HPDE6-E6E7 (cell line): ENCODE results near the gene LRP1B.
"Not testable (repeated sequence)": the region's sequence is repeated elsewhere in the genome, so short reads cannot be mapped to it uniquely, and the experiment has no call there.

ENCODE experiments used
- DNase-seq: peaks from one replicate; pipeline ENCODE4 v3.0.0; 2011; ENCODE audit warnings: missing footprints; ENCODE audit errors: extremely low spot score

Gene LRP1B

DNA sequence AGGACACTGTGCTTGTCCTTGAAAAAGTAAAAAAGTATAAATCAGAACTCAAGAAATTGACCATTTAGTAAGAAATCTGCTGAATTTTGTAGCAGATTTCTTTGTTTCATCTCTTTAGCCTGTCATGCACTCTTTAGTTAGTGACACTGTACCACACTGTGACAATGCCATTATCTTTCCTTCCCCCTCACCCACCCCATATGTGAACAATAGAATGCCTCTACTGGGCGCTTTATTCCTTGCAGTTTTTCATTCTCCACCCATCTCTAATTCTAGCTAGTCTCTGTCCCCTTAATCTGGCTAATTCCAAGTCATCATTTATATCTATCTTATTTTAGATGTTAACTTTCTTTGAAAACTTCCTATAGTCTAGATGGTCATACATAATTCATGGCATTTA is 241.0 kb downstream of the LRP1B start:
- no peak for DNase-seq

DNA sequence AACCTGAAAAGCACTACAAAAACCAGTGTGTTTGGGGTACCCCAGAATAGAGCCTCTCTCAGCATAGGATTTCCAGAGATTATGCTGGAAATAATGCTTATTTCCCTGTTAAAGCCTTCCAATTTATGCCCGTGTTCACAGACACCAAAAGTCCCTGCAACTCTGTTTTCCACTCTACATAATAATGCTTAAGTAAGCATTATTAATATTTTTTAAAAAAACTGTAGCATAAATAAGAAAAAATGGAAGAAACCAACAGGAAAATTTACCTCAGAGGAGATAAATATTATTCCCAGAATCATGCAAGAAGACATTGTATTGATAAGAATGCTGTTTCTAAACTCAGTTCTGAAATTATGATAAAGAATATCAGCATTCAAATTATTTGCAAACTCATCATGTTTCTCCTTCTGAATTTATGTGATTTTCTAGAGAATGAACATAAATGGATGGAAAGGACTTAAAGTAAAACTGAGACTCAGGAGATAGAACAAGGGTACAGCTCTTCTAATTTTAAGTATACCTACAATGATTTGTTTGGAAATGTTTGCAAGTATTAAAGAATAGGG is 241.7 kb downstream of the LRP1B start:
- no peak for DNase-seq

DNA sequence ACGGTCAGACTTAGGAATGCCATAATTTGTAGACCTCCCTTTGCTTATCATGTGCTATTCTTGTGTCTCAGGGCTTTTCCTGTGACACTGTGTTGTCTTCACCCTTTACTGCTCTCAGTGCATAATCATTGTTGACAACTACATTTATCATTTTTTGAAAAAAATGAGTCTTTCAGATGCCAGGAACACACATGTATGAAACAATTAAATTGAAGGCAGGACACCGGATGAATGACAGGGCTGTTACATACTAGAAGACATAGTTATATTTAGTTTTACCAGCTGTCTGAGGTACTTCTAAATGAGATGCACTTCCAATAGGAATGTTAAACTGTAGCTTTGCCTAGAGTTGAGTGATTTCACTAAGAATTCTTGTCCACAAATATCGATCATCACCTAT is 243.5 kb downstream of the LRP1B start:
- no peak for DNase-seq

DNA sequence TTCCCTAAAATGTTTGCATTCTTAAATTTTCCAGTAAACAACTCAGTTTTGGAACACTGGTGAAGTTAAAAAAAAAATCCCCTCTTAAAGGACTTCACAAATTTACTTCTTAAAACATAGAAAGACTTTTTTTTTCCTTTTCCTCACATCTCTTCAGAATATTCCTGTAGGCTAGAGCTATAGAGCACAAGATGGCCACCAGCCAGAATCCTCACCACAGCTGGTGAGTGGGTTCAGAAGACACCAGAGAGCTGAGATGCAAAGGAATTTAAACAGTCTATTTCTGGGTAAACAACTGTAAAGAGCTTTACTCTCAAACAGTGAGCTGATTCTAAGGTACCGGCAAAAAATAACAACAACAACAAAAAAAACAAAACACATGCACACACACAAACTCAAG is 252.8 kb downstream of the LRP1B start:
- DNase-seq: no peak

DNA sequence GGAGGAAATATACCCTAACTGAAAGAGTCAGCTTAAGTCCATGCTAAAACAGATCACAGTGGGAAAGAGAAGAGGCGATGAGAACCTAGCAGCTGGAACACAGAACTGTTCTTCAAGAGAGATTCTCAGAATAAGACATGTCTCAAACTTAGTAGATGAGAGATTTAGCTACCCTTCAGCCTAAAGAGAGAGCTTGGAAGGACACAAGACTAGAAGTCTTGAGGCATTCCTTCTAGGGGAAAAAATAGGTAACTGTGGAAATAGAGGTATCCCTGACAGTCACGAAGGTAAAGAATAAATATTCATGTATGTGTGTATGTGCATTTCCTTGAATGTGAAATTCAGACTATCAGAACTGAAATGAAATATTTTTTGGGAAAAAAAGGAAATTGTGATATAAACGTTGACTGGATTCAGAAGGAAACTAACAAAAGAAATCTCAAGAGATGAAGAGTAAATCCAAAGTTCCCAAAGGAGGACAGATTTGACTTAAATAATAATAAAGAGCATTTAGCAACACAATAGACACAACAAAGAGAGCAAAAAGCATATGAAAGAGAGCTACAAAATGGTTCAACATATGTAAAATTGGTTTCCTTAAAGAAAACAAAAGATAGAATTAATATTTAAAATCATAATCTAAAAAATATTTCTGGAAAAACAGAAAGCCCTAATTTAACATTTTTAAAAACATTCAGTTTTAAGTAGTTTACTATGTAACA is 258.7 kb downstream of the LRP1B start:
- no peak for DNase-seq

DNA sequence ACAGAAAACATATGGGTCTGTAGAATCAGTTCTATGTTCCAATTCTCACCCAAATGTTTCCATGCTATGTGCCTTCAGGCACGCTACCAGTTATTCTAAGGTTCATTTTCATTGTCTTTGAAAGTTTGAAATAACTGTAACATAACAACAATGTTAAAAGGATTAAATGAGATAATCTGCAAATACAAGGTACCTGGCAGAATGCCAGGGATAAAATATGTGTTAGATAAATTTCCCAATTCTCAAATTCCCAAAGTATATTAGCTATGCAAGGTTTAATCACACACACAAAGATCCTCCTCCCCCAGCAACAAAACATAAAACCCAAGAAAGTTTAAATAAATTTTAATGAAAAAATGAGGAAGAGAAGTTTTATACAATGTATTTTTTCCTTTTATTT is 261.2 kb downstream of the LRP1B start:
- no peak for DNase-seq

DNA sequence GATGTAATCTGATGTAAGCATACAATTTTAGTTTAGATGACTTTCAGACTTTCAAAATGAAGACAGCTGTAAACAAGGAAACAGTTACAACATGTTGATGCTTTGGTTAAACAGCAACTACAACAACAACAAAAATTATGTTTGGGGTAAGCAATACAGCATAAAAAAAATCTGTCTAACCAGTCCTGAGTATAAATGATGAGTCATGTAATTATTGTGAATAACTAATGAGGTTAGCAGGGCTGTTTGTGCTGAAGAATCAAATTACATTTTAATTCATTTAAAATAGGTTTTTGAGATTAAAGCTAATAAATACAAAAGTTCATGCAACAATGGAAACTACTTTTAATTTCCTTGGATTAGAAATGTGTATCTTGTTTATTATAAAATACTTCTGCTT is 266.9 kb downstream of the LRP1B start:
- DNase-seq: no peak

DNA sequence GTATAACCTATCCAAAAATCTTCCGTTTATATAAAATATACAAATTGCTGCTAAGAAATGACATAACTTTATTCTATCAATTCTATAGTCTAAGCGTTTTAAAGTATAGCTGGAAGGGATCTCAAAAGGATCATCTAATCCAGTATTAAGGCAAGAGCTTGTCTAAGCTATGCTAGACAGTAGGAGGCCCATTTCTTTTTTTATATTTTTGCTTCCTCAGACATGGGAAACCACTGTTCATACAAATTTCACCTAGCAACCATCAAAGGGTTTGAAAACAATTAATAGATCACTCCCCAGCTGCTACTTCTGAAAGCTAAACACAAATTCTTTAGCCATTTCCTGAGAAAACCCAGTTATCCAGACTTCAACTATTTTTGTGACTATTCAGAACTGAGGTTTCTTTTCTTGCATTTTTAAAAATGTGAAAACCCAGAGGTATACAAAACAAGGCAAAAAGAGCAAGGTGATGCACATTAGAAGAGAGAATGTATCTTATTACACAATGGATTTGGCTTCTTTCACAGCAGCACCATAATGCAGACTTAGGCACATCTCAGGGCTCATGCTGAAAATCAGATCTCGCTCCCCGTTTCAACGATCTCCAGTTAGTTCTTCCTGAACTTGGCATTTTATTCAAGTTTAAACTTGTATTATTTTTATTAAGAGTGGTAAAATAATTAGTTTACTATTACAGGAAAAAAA is 274.4 kb downstream of the LRP1B start:
- DNase-seq: no peak

DNA sequence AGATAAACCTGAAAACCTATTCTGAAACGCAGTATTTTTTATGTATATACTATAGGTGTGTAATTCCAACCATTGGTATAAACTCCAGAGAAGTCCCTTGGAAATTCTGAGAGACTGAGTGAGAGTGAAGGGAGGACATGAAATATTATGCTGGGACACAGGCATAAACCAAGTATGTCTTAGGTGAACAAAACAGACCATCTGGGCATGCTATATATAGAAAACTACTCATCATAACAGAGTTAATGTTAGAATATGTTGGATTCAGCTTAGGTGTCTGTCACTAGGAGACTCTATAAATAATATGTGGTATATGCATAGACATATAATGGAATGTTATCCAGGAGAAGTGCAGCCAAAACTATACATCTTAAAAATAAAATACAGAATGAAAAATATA is 282.6 kb downstream of the LRP1B start:
- DNase-seq: no peak

DNA sequence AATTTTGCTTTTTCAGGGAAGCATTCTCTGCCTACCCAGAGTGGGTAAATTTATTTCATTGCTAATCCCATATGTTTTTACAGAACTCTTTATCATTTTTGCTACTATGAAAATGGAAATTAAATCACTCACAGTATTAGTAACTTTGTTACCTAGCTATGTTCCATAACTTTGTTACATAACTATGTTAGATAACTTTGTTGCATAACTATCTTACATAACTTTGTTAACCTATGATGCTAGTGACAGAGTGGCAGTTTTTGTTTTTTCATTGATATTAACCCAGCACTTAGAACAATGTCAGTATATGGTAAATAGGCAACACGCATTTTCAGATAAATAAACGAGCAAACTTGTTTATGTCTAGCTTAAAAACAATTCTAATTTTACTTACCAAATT is 286.6 kb downstream of the LRP1B start:
- DNase-seq: no peak

DNA sequence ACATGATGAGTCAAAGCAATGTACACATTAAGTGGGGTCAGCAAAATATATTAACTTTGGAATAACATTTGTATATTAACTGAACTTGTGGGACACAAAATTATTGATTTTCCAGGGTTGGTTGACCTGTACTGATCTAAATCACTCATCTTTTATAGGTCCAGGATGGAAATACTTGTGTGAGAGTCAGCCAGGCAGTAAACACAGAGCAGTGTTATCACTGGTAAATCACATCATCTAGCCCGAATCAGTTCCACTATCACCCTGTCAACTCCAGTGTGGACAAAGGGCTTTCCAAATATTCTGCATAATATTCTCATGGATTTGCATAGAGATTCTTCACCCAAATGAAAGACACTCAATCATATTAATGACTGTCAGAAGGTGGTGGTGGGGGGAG is 295.7 kb downstream of the LRP1B start:
- DNase-seq: no peak

DNA sequence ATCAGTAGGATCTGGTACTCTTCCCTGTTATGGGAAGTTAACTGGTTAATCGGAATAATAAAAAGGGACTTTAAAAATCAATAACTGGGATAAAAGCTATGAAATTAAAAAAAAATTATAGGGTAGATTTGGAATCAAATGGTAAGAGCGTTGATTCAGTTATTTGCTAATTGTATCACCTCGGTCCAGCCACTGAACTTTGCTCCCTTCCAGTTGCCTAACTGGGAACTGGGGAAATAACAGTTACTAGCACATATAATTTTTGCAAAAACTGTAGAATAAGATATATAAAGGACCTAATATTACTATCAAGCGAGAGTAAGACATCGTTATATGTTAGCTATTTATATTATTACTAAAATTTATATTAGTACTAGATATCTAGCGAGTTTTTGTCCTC is 302.1 kb downstream of the LRP1B start:
- no peak for DNase-seq

DNA sequence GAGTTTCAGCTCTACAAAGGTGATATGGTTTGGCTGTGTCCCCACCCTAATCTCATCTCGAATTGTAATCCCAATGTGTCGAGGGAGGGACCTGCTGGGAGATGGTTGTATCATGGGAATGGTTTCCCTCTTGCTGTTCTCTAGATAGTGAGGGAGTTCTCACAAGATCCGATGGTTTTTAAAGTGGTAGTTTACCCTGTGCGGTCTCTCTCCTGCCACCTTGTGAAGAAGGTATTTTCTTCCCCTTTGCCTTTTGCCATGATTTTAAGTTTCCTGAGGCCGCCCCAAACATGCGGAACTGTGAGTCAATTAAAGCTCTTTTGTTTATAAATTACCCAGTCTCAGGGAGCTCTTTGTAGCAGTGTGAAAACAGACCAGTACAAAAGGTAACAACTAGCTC is 306.0 kb downstream of the LRP1B start:
- no peak for DNase-seq

DNA sequence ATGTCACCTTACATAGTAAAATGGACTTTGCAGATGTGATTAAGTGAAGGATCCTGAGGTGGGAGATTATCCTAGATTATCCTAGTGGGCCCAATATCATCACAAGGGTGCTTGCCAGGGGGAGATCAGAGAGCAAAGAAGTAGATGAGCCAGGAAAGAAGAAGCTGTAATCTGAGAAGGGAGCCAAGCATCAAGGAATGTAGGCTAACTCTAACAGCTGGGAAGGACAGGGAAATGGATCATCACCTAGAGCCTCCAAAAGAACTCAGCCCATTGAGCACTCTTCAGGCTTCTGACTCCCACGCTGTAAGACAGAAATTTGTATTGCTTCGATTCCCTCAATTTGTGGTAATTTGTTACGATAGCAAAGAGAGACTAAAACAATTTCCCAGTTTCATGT is 309.9 kb downstream of the LRP1B start:
- no peak for DNase-seq

DNA sequence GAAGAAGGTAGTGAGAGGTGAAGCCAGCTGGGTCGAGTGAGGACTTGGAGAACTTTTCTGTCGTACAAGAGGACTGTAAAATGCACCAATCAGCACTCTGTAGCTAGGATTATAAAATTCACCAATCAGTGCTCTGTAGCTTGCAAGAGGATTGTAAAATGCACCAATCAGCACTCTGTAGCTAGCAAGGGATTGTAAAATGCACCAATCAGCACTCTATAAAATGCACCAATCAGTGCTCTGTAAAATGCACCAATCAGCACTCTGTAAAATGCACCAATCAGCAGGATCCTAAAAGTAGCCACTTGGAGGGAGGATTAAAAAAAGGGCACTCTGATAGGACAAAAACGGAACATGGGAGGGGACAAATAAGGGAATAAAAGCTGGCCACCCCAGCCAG is 315.5 kb downstream of the LRP1B start:
- DNase-seq: not testable (repeated sequence)

DNA sequence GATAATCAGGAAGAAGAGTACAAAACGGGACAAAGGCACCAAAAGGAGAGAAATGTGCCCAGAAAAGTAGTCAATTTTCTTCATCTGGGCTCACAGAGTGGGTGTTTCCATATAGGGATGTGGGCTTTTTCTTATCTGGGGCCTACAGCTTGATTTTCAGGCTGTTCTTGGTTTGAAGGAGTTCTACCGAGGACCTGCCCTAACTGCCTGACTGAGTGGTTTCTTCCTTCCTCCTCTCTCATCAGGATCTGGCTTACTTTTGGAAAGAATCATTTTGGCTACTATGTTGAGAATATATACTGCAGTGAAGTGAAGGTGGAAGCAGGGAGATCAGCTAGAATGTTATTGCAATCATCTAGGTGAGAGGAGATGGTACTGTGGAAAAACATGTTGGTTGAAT is 316.7 kb downstream of the LRP1B start:
- DNase-seq: no peak

DNA sequence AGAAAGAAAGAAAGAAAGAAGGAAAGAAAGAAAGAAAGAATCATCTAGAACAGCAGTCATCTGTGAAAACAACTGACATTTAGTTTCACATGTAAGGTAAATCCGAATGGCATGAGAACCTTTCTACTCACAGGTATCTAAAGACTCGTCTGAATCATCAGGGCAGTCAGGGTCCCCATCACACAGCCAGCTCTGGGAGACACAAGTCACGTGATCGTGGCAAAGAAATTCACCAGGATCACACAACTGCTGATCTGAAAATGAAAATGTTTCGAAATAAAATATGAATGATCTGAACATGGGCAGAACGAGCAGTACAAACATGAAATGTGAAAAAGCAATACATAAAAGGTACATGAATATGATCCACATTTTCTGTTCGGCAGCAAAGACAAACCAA is 320.7 kb downstream of the LRP1B start:
- no peak for DNase-seq

DNA sequence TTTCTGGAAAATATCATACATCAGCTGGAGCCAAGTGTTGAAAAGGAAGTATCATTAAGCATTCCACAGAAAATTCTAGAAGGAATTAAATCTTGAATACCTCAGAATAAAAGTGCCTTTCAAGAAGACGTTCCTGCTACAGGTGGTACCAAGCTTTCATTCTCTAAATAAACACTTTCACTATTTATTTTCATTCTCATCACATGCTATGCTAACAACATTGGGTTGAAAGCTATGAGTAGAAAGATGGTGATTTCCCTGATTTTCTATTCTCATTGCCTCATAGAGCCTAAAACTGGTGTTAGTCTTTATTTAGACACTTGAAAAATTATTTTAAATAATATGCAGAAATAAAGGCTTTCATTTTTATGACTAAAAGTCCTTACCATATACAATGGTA is 324.7 kb downstream of the LRP1B start:
- no peak for DNase-seq

DNA sequence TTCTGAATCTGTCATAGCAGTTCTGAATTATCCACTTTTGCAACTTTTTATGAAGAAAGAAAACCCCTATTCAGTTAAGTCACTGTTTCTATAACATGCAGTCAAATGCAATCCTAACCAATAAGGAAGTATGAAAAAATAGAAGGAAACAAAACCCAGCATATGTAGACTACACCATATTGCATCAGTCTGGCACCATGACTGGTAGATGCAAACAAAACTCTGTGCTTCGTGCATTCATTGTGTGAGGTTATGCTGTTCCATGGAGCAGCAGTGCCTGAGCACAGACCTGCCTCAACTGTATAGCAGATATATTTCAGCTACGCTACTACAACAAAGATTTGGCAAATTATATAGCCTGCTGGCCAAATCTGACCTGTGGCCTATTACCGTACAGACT is 325.5 kb downstream of the LRP1B start:
- no peak for DNase-seq

DNA sequence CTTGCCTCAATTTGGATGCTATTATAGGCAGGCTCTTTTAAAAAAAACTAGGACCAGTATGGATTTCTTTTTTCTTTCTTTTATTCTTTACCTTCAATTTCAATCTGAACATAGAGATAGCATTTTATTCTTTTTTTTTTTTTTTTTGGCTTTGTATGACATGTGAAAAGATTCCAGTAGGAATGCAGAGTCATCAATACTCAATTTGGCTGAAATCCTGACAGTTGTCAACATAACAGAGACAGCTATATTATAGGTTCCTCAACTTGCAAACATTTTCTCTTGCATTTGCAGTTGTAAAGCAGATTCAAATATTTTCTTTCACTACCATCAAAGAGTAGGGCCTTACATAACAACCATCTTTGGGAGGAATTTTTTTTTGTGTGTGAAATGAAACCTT is 334.4 kb downstream of the LRP1B start:
- DNase-seq: no peak

DNA sequence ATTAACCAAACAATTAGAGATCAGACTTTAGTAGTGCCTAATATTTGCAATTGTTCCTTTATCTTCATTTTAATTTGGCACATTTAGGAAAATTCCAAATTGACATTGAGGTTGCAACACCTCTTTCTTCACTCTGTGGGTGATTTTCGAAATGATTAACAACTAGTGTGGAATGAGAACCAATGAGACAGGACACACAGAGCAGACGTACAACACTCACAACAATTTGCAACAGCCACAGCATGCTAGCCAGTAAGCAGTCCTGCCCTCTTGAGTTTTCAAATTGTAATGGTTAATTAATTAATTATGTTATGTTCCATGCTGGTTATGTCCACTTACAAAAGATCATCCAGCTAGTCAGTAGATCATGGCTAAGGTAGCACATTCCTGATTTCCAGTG is 339.3 kb downstream of the LRP1B start:
- no peak for DNase-seq

DNA sequence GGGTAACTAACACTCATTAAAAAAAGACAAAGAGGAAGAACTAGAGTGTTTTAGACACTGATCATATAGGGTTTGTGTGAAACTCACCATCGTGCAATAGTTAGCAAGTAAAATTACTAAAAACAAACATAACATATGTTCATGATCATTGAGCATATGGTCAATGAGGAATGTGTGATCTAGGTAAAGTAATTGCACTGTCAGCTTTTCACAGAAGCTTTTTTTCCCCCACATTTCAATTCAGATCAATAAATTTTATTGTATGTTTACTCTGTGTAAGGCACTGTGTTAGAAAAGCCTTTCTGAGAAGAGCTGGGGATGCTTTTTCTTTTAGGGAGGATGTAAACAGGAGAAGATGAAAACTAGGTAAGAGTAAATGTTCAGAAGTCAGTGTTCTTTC is 348.2 kb downstream of the LRP1B start:
- DNase-seq: no peak

DNA sequence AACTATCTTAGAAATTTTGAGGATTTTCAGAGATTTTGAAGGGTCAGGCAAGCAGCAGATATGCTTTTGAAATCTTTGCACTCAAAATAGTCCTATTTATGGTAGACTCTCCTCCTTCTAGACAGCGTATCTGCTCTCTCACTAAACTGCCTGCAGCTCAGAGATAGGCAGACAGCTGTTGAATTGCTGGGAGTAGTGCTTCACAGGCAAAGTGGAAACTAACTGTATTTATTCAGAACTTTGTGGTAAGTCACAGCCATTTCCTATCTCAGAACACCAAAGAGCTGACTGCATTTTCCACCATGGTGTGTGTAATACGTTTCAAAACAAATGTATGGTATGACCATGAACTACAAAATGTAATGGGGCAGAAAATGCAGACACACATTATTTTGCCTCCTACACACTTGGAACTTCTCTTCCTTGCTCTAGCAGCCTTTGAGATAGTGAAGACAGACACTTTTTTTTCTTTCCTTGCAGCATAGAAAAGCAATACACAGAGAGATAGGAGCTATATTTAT is 352.4 kb downstream of the LRP1B start:
- no peak for DNase-seq
